HG02588 (cell line): ENCODE measurements around the gene ATF7.
"Not testable (repeated sequence)": the region's sequence is repeated elsewhere in the genome, so short reads cannot be mapped to it uniquely, and the experiment has no call there.

Source experiments
- ATAC-seq: cut with Tn5 transposase; IDR thresholded peaks from one replicate; pipeline ENCODE4 v1.9.1; 2021; ENCODE audit warnings: mild to moderate bottlenecking, moderate library complexity; ENCODE audit not compliant: unreplicated experiment

ATF7 gene

DNA sequence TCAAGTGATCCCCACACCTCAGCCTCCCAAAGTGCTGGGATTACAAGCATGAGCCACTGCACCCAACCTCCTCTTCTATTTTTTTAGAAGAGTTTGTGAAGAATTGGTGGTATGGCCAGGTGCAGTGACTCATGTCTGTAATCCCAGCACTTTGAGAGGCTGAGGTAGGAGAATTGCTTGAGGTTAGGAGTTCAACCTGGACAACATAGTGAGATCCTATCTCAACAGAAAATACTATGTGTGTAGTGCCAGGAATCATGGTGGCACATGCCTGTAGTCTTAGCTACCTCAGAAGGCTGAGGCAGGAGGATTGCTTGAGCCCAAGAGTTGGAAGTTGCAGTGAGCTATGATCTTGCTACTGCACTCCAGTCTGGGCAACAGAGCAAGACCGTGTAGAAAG is 5.5 kb upstream of the ATF7 start:
- ATAC-seq, result no peak

- ATAC-seq, result no peak
These were observed 1.7 kb upstream of the ATF7 start for GRCh38 chr12:53627919-53628318.

DNA sequence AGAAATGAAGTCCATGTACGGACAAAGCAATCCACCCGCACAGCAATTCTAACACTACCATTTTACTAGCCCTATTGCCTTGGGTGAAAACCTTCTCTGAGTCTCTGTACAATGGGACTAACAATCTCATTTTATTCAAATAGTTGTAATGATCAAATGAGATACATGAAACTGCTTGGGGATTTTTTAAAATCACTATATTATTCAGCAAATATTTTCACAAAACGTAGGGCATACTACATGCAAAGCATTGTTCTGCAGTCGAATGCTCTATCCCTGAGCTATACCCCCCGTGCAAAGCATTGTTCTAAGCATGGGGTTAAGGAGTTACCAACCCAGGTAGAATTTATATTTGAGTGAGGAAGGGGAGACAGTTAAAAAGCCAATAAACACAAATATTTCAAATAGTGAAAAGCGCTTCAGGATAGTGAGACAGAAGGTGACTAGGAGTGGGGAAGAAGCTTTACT is 554 bp upstream of the ATF7 start:
- ATAC-seq, result peak; percentile 3

- ATAC-seq, result no peak
These were observed 723 bp downstream of the ATF7 start for GRCh38 chr12:53625373-53625945.

GRCh38 chr12:53624956-53625355 is 1.2 kb downstream of the ATF7 start:
- ATAC-seq, result no peak

DNA sequence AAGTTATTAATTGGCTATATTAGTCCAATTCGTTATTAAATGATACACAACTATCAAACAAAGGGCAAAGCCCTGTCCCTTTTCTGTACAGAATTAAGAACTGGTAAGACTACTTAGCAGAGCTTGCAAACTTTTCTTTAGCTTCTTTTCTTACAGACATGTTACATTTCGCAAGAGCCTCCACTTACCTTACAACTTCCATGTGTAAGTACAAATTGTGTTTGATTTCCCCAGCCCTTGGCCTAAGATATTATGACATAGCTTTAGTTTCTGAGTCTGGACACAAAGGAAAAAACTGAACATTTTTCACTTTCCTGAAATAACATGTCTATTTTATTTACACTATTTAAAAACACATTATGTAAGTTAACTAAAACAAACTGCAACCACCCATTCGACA is 1.7 kb downstream of the ATF7 start:
- ATAC-seq, result no peak

DNA sequence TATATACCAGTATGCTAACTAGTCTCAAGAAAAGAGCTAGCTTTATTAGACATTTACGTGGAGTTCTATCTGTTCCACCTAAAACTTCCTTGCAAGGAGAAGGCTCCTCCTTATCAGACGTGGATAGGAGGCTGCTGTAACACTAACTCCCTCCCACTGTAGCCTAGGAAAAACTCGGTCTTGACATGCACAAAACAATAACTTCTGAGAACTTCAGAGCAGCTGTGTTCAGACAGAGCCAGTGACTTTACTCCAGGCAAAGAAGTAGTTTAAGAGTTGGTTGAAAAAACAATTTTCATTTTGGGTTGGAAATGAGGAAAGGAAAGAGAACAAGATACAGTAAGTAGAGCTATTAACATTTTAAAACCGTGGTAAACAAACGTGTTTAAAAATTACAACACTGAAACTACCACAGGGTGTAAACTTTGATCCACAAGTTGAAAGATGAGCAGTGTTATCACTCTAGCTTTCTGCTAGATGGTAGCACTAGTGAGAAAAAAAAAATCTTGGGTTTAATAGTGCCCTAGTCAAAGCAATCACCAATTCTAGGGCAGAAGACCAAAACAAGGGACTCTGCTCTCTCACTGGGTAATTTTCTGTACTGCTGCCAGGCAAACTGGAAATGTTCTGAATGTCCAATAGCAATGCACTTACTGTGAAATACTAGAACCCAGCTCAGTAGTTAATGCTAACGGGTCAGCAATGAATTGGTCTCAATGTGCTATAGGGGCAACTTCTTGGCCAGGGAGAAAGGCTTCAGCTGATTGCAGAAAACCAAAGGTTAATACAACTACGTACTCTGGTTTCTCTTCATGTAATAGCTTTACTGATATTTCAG is 2.4 kb downstream of the ATF7 start:
- ATAC-seq, result no peak

- ATAC-seq, result no peak
These were observed 3.5 kb downstream of the ATF7 start for GRCh38 chr12:53622724-53623123.

- ATAC-seq, result no peak
These were observed 7.9 kb downstream of the ATF7 start for GRCh38 chr12:53618275-53618674.

GRCh38 chr12:53617700-53618099 is 8.5 kb downstream of the ATF7 start:
- ATAC-seq, result no peak

DNA sequence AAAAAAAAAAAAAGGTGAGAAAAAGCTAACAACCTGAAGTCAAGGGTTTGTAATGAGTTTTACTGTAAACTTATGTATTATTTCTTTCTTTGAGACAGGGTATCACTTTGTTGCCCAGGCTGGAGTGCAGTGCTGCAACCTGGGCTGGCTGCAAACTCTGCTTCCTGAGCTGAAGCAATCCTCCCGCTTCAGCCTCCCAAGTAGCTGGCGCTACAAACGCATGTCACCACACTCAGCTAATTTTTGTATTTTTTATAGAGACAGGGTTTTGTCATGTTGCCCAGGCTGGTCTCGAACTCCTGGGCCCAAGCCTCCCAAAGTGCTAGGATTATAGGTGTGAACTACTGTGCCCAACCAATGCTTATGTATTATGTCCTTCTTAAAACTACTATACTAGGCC is 9.2 kb downstream of the ATF7 start:
- ATAC-seq, result no peak

DNA sequence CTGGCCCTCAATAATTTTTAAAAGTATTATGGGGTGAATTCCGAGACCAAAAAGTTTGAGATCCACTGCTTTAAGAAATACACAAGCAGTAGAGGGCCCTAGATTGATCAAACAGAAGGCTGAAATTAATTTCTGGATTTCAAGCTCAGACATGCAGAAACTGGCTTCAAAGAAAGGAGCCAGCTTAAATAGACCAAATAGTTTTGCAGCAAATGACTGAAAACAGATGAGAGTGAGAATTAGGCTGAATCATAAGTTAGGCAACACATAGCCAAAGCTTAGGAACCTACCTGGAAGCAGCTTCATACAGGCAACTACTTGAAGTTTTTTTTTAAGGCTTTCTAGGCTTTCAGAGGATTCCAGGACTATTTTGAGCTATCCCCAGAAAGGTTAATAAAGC is 12.4 kb downstream of the ATF7 start:
- ATAC-seq, result no peak

DNA sequence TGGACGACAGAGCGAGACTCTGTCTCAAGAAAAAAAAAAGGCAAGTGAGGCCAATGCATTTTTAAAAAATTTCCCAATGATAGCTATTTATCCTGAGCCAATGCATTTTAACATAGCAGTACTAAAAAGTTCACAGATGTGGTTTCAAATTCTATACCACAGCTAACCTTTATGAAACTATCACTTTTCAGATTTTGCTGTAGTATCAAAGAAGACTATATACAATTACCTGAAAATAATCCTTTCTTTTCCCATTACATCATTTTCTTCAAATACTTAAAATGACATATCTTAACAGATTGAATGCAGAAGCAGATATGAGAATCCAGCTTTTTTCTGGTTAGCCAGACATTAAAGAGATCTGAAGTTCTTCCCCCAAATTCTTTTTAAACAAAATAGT is 13.2 kb downstream of the ATF7 start:
- no peak for ATAC-seq

DNA sequence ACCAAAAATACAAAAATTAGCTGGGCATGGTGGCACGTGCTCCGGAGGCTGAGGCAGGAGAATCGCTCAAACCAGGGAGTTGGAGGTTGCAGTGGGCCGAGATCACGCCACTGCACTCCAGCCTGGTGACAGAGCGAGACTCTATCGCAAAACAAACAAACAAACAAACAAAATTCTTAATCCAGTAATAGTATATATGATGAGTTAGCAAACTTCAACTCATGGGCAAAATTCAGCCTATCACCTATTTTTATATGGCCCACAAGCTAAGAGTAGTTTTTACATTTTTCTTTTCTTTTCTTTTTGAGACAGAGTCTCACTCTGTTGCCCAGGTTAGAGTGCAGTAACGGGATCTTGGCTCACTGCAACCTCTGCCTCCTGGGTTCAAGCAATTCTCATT is 14.9 kb downstream of the ATF7 start:
- ATAC-seq, result no peak

GRCh38 chr12:53606688-53607087 is 19.5 kb downstream of the ATF7 start:
- ATAC-seq, result not testable (repeated sequence)

DNA sequence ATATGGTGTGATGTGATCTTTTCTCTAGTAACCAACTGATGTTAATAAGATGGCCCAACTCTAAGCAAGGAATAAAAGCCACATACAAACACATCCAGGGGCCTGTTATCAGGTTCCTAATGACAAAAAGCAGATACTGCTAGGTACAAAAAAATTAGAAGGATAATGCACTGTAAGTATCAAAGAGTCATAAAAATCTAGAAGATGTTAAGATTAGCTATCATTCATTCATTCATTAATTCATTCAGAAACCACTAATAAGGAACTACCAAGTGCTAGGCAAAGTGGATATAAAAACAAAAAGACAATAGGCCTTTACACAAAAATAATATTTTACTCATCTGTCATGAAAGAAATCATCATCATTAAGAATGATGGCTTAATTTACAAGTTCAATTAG is 21.6 kb downstream of the ATF7 start:
- no peak for ATAC-seq

DNA sequence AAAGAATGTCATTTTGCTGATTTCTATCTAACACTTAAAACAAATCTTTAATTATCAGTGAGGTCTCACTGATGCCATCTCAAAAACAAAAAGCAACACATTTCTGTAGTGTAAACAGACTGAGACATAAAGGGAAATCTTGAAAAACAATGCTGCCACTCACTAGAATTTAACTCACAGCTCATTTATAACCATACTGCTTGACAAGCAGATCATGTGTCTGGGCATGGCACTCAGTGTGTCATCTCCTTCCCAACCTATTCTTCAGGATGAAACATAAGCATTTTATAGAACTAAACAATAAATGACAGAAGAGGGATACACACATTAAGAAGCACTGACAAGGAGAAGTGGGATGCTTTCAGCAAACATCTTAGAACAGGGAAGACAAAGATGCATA is 22.4 kb downstream of the ATF7 start:
- ATAC-seq, result no peak

DNA sequence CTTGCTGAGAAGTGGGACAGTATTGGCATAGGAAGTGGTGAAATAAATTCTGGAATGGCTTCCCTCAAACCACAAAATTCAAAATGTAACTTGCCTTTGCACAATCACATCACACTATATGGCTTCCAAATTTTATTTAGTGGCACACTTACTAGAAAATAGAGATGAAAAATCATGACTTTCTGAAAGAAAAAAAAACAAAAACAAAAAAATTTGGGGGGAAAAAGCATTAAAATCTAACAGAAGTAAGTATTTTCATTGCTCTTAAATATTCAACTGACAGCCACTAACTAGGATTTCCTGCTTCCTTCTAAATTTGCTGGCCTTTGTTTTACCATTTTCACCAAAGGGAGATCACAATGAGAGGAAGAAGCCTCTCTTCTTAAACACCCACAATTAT is 23.0 kb downstream of the ATF7 start:
- ATAC-seq, result no peak

- no peak for ATAC-seq
These were observed 23.9 kb downstream of the ATF7 start for GRCh38 chr12:53602176-53602864.

GRCh38 chr12:53601296-53601847 is 24.8 kb downstream of the ATF7 start:
- ATAC-seq, result no peak

DNA sequence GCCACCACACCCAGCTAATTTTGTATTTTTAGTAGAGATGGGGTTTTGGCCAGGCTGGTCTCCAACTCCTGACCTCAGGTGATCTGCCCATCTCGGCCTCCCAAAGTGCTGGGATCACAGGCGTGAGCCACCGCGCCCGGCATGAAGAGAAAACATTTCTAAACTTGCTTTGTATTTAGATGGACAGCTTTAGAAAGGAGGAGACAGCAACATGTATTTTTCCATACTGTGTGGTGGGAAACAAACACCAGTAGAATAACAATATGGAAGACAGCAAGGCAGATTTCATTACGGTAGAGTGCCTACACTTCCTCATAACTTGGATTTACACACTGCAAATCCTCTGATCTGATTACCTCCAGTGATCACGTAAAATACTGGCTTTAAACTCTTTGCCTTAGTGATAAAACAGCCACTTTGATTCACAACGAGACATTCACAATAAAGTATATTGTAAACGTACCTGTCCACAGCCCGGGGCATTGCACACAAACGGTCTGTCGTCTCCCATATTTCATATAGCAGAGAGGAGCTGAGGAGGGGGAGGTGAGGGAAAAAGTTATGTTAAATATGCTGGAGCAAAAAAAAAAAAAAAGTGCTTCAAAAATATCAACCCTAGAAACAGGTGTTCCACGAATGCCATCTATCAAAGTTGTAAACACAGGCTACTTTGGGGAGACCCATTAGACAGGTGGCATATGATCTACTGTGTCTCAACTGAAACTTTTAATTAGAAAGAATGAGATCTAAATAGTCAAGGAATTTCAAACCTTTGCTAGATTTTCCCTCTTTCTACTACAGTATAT is 25.5 kb downstream of the ATF7 start:
- ATAC-seq, result no peak
